ENCODE measurements around the gene SHROOM4.

SHROOM4 gene

GRCh38 chrX:50842221-50842620 lies 28.2 kb upstream of the SHROOM4 start:
- no peak for TF ChIP-seq CTCF (IDR thresholded peaks at IDR 0.05; ENCODE audit: control insufficient read depth, insufficient read depth, low read depth, low read length, missing control alignments)
- DNase-seq (ENCODE audit: low read depth): no peak
- no peak overlapping the region for H3K4me3 ChIP-seq (ENCODE audit: control insufficient read depth, low read depth, low read length)

- no peak for DNase-seq (ENCODE audit: low read depth)
- no peak overlapping the region for H3K4me3 ChIP-seq (ENCODE audit: control insufficient read depth, low read depth, low read length)
- no peak for TF ChIP-seq CTCF (IDR thresholded peaks at IDR 0.05; ENCODE audit: control insufficient read depth, insufficient read depth, low read depth, low read length, missing control alignments)
These were observed 25.7 kb upstream of the SHROOM4 start for GRCh38 chrX:50839730-50840129.

DNA sequence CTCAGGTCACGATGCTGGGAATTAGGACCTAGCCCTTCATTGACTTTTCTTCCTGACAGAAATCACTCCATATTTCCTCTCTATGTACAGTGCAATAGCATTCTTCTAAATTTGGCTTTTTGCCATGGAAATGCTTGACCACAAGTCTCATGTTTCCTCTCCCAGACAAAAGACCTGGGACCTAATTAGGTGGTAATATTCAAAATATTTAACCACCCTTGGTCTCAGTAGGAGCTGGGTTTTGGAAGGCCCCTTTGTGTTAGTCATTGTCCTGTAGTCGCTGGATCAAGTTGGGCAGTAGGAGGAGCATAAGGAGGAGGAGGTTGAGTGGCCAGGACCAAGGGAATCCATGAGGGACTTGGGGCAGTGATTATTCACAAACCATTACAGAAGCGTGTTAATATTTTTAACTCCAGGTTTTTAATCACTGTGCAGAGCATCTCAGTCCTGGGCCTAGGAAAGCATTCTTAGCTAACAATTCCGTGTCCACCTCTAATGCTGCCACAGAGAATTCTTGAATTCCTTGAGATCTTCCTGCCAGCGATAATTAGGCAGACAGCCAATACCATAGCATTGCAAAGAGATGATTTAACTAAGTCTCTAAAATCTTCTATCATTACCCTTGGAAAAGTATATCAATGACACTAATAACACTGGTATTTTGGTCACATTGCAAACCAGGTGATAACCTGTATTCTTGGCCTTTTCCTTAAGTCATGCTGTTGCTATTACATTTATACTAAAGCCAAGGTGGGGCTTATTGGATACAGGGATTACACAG lies 25.0 kb upstream of the SHROOM4 start:
- no peak for TF ChIP-seq CTCF (IDR thresholded peaks at IDR 0.05; ENCODE audit: control insufficient read depth, insufficient read depth, low read depth, low read length, missing control alignments)
- H3K4me3 ChIP-seq (ENCODE audit: control insufficient read depth, low read depth, low read length): no peak overlapping the region
- no peak for DNase-seq (ENCODE audit: low read depth)

DNA sequence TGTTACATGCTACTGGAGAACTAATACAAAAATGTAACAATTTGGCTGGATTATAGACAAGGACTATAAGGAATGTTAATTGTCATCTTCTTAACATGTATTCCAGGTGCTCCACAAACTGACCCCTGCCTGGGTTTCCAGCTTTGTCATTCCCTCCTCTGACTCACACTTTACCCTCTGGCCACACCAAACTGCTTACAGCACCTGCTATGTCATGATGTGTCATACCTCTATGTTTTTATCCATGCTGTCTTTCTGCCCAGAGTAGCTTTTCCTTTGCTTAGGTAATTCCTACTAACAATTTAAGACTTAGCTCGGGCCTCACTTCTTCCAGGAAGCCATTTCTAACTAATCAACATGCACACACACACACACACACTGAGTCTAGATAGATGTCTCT lies 14.0 kb upstream of the SHROOM4 start:
- H3K4me3 ChIP-seq (ENCODE audit: control insufficient read depth, low read depth, low read length): no peak overlapping the region
- no peak for TF ChIP-seq CTCF (IDR thresholded peaks at IDR 0.05; ENCODE audit: control insufficient read depth, insufficient read depth, low read depth, low read length, missing control alignments)
- DNase-seq (ENCODE audit: low read depth): no peak

DNA sequence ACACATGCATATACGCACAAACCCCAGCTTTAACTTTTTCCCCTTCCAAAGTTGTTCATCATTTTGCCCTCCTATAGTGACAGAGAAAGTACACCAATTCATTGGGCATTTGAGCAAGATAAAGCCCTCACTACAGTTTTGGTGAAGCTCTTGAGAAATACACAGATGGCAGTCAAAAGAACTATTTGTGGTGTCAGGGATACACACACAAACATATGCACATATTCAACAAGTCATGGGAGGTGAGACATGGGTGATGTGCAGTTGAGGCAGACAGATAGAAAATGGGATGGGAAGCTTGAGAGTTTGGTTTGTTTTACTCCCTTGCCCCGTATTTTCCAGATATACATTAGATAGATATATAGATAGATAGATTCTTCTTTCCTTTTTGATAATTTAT lies 11.8 kb upstream of the SHROOM4 start:
- H3K4me3 ChIP-seq (ENCODE audit: control insufficient read depth, low read depth, low read length): no peak overlapping the region
- TF ChIP-seq CTCF (IDR thresholded peaks at IDR 0.05; ENCODE audit: control insufficient read depth, insufficient read depth, low read depth, low read length, missing control alignments): no peak
- no peak for DNase-seq (ENCODE audit: low read depth)

DNA sequence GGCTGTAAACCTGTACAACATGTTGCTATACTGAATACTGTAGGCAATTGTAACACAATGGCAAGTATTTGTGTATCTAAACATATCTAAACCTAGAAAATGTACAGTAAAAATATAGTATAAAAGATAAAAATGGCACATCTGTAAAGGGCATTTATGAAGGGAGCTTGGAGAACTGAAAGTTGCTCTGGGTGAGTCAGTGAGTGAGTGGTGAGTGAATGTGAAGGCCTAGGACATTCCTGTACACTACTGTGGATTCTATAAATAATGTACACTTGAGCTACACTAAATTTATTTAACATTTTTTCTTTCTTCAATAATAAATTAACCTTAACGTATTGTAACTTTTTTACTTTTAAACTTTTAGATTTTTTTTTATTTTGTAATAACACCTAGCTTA lies 5.0 kb upstream of the SHROOM4 start:
- H3K4me3 ChIP-seq (ENCODE audit: control insufficient read depth, low read depth, low read length): no peak overlapping the region
- TF ChIP-seq CTCF (IDR thresholded peaks at IDR 0.05; ENCODE audit: control insufficient read depth, insufficient read depth, low read depth, low read length, missing control alignments): no peak
- DNase-seq (ENCODE audit: low read depth): no peak
